ENCODE results near the gene SLC2A3.

DNA sequence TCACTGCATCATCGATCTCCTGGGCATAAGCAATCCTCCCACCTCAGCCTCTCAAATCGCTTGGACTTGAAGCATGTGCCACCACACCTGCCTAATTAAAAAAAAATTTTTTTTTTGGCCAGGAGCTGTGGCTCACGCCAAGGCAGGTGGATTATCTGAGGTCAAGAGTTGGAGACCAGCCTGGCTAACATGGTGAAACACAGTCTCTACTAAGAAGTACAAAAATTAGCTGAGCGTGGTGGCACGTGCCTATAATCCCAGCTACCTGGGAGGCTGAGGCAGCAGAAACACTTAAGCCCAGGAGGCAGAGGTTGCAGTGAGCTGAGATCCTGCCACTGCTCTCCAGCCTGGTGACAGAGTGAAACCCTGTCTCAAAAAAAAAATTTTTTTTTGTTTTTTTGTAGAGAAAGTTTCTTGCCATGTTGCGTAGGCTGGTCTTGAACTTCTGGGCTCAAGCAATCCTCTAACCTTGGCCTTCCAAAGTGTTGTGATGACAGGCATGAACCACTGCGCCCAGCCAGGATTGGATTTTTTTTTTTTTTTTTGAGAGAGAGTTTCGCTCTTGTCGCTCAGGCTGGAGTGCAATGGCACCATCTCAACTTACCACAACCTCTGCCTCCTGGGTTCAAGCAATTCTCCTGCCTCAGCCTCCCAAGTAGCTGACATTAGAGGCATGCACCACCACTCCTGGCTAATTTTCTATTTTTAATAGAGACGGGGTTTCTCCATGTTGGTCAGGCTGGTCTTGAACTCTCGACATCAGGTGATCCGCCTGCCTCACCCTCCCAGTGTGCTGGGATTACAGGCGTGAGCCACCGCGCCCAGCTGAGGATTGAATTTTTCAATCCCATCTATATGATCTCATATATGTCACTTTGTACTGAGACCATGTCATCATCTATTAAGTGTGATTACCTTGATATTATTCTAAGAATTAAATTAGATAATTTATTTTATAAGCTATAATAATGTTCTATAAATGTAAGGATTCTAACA, 12.4 kb downstream of the SLC2A3 start:
- TF ChIP-seq, protein P1, sequence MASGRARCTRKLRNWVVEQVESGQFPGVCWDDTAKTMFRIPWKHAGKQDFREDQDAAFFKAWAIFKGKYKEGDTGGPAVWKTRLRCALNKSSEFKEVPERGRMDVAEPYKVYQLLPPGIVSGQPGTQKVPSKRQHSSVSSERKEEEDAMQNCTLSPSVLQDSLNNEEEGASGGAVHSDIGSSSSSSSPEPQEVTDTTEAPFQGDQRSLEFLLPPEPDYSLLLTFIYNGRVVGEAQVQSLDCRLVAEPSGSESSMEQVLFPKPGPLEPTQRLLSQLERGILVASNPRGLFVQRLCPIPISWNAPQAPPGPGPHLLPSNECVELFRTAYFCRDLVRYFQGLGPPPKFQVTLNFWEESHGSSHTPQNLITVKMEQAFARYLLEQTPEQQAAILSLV (tag; IDR thresholded peaks at IDR 0.05): no peak
- no peak for TF ChIP-seq MTA3 (IDR thresholded peaks at IDR 0.05; ENCODE audit: borderline replicate concordance)
- TF ChIP-seq, protein P2, sequence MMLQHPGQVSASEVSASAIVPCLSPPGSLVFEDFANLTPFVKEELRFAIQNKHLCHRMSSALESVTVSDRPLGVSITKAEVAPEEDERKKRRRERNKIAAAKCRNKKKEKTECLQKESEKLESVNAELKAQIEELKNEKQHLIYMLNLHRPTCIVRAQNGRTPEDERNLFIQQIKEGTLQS (IDR thresholded peaks at IDR 0.05): no peak
- TF ChIP-seq, protein P2 (CRISPR knock-in tag; conservative IDR thresholded peaks at IDR 0.05): no peak
- TF ChIP-seq, protein P3, sequence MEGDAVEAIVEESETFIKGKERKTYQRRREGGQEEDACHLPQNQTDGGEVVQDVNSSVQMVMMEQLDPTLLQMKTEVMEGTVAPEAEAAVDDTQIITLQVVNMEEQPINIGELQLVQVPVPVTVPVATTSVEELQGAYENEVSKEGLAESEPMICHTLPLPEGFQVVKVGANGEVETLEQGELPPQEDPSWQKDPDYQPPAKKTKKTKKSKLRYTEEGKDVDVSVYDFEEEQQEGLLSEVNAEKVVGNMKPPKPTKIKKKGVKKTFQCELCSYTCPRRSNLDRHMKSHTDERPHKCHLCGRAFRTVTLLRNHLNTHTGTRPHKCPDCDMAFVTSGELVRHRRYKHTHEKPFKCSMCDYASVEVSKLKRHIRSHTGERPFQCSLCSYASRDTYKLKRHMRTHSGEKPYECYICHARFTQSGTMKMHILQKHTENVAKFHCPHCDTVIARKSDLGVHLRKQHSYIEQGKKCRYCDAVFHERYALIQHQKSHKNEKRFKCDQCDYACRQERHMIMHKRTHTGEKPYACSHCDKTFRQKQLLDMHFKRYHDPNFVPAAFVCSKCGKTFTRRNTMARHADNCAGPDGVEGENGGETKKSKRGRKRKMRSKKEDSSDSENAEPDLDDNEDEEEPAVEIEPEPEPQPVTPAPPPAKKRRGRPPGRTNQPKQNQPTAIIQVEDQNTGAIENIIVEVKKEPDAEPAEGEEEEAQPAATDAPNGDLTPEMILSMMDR (IDR thresholded peaks at IDR 0.05 in 2 of 3, conservative IDR thresholded peaks at IDR 0.05 in 1 of 3; ENCODE audit: insufficient read depth in 2 of 3, low read depth in 1 of 3, low read length in 3 of 3): no peak
- no peak for TF ChIP-seq BRD4 (IDR thresholded peaks at IDR 0.05)
- no peak for TF ChIP-seq E2F4 (CRISPR knock-in tag; IDR thresholded peaks at IDR 0.05; ENCODE audit: low read depth)
- no peak for TF ChIP-seq MAFK (IDR thresholded peaks at IDR 0.05; ENCODE audit: low read length)
- no peak for TF ChIP-seq ZNF232 (CRISPR knock-in tag; IDR thresholded peaks at IDR 0.05)

All from K562 (cell line).